ENCODE data around the gene NMT1. TPM values are rescaled to one million over a fixed set of nuclear protein-coding genes. Genes with fewer than 3 reads are reported as not detected.

Gene NMT1
- total RNA-seq, 1 donor from 2014 or later: 69.4 TPM

GRCh38 chr17:45137561-45138305, 76.6 kb downstream of the NMT1 start:
- no peak for DNase-seq

- no peak for DNase-seq
Observed at GRCh38 chr17:45138911-45139532, 77.9 kb downstream of the NMT1 start.

- no peak for DNase-seq
Observed at GRCh38 chr17:45139533-45139920, 78.4 kb downstream of the NMT1 start.

GRCh38 chr17:45143094-45143670, 82.1 kb downstream of the NMT1 start:
- no peak for DNase-seq

- peak; percentile 54 for DNase-seq
Observed at GRCh38 chr17:45143767-45144198, 82.7 kb downstream of the NMT1 start.

- peak; percentile 30 for DNase-seq
Observed at GRCh38 chr17:45144199-45145034, 83.3 kb downstream of the NMT1 start.

- no peak for DNase-seq
Observed at GRCh38 chr17:45145035-45145389, 83.9 kb downstream of the NMT1 start.

GRCh38 chr17:45146166-45146565, 85.0 kb downstream of the NMT1 start:
- no peak for DNase-seq

GRCh38 chr17:45146592-45146889, 85.4 kb downstream of the NMT1 start:
- DNase-seq: no peak

GRCh38 chr17:45146890-45147580, 85.9 kb downstream of the NMT1 start:
- peak; percentile 84 for DNase-seq

GRCh38 chr17:45147581-45148182, 86.6 kb downstream of the NMT1 start:
- peak; percentile 92 for DNase-seq

- peak; percentile 100 for DNase-seq
Observed at GRCh38 chr17:45148183-45149036, 87.3 kb downstream of the NMT1 start, which contains the start of gene HEXIM1. TSS of gene HEXIM1 (plus strand) at chr17:45148475. CDS start at chr17:45149191, 716 bp downstream.

- peak; percentile 88 for DNase-seq
Observed at GRCh38 chr17:45149037-45149668, 88.0 kb downstream of the NMT1 start.

- DNase-seq: peak; percentile 75
Observed at GRCh38 chr17:45149669-45150664, 88.8 kb downstream of the NMT1 start.

GRCh38 chr17:45150911-45151809, 90.0 kb downstream of the NMT1 start:
- DNase-seq: no peak

GRCh38 chr17:45155029-45155428, 93.9 kb downstream of the NMT1 start:
- no peak for DNase-seq

GRCh38 chr17:45155483-45155882, 94.4 kb downstream of the NMT1 start:
- no peak for DNase-seq

- DNase-seq: no peak
Observed at GRCh38 chr17:45156242-45156641, 95.1 kb downstream of the NMT1 start.
